GM13977 (cell line): Measurements from ENCODE around the gene CNNM4.
A peak's percentile ranks its signal among the peaks of the same experiment; 100 is the strongest.

Source experiments
- DNase-seq: peaks from one replicate; pipeline ENCODE4 v3.0.0; 2012; ENCODE audit warnings: low spot score
- CTCF ChIP-seq: IDR thresholded peaks from 2 replicates; pipeline ENCODE4 v1.5.1; 2012; ENCODE audit warnings: mild to moderate bottlenecking, control low read depth; ENCODE audit not compliant: insufficient read depth; ENCODE audit errors: extremely low read depth, missing control alignments
- in situ Hi-C: fragments of 300-500 bp; cut with MboI; formaldehyde crosslinking; loops from one replicate; pipeline ENCODE4 v1.12.0; 2022; ENCODE audit warnings: low sequenced_read_pairs, low pct_unique_long_range_greater_than_20kb, mixed read lengths, inconsistent platforms; ENCODE audit not compliant: unreplicated experiment

The CNNM4 gene

DNA sequence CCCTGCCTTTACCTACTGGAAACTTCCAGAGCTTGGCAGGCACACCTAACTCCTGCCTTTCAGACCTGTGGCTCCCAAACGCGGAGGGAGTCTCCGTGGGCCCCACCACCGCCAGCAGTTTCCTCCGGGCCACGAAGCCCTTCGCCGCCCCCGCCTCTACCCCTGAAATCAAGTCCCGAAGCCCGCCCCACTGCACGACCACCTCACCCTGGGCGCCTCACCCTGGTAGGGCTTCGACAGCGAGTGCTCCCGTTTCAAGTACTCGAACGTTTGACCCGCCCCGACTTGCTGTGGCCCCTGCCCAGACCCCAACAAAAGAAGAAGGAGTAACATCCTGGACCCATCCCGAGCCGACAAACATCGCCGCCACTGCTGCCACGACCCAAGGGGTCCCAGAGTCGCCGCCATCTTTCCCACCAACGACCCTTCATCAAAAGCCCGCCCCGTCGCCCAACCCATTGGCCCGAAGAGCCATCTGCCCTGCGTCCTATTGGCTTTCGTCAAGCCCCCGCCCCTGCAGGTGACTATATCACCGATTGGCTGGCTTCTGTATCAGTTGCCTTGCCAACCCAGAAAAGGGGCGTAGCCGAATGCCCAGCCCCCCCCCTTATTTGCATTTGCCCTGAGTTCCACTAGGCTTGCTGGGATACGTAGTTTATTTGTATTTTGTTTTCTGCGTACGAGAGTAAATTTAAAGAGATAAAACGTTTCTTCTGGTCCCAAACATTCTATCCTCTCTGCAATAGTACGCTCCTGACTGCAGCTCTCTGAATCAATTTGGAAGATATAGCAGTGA is 20.9 kb upstream of the CNNM4 start, which contains the start of gene LMAN2L:
TSS of gene LMAN2L (minus strand) at position 432 of the 796 bp plus-strand sequence. CDS start at position 408, 24 bp downstream.
- in situ Hi-C loops: no loop called here
- peak; percentile 7 for TF ChIP-seq CTCF

GRCh38 chr2:96747061-96747617 is 13.6 kb upstream of the CNNM4 start:
- DNase-seq: no peak
- in situ Hi-C loops: no loop called here
- no peak for TF ChIP-seq CTCF

More for the DNA sequence above, 20.9 kb upstream of the CNNM4 start, which contains the start of gene LMAN2L:
- peak; percentile 93 for DNase-seq

DNA sequence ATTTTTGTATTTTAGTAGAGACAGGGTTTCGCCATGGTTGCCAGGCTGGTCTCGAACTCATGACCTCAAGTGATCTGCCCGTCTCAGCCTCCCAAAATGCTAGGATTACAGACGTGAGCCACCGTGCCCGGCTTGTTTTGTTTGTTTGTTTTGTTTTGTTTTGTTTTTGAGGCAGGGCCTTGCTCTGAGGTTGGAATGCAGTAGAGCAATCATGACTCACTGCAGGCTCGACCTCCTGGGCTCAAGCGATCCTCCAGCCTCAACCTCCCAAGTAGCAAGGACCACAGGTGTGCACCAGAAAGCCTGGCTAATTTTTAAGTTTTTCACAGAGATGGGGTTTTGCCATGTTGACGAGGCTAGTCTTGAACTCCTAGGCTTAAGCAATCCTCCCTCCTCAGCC is 8.9 kb upstream of the CNNM4 start:
- DNase-seq: no peak
- TF ChIP-seq CTCF: no peak
- in situ Hi-C loops: no loop called here

- TF ChIP-seq CTCF: no peak
- in situ Hi-C loops: no loop called here
- no peak for DNase-seq
Observed at GRCh38 chr2:96753661-96754282, 6.9 kb upstream of the CNNM4 start.

DNA sequence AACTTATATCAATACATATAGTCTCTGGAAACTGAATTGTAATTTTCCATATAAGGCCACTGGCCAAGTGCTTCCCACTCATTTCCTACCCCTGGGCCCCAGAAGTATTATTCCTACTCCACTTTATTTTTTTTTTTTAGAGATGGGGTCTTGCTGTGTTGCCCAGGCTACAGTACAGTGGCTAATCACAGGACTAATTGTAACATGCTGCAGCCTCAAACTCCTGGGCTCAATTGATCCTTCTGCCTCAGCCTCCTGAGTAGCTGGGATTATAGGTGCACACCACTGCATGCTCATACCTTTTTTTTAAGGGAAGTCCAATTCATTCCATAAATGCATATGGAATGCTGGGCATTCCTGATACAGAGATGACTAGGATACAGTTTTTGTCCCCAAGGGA is 6.4 kb upstream of the CNNM4 start:
- in situ Hi-C loops: no loop called here
- no peak for TF ChIP-seq CTCF

DNA sequence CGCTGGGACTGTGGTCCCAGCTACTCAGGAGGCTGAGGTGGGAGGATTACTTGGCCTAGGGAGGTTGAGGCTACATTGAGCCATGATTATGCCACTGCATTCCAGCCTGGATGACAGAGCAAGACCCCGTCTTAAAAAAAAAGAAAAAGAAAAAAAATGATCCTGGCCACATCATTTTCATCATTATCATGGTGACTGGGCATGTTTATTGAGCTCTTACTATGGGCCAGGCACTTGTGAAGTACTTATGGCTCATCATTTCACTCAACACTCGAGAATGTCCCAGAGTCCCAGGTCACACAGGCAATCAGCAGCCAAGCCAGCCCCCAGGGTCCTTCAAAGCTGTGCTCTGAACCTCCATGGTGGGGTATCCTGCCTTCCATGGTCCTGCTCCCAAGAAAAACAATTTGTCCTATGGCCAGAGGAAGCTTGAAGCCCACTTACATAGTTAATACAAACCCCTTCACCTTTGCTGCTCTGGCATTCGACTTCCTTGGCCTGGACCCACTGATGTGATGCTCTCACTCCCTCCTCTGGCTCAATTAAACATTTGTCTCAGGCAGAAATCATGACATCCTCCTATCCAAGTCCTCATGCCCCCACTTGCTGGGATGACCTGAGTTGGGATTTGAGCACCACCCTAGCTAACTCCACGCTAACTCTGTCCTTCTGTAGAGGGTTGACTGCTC is 3.8 kb upstream of the CNNM4 start:
- in situ Hi-C loops: no loop called here
- TF ChIP-seq CTCF: peak; percentile 4
- DNase-seq: no peak

More for the DNA sequence above, 6.4 kb upstream of the CNNM4 start:
- no peak for DNase-seq
